ENCODE data around the gene CYFIP2.

DNA sequence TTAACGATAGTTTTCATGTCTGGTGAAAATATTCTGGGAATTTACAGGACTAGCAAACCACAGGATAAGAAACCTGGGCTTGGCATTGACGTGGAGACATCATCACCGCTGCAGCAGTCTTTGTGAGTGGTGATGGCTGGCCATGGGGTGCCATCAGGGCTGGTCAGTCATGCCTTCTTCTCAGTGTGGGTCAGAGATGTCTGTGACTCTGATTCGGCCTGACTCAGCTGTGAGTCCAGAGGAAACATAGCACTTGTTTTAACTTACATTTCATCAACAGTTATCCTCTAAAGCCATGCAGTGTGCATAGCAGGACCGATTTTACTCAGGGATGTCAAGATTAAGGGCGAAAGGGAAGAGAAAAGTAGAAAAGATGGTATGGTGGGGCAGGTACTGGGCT lies 33.2 kb upstream of the CYFIP2 start:
- TF ChIP-seq, protein P1, sequence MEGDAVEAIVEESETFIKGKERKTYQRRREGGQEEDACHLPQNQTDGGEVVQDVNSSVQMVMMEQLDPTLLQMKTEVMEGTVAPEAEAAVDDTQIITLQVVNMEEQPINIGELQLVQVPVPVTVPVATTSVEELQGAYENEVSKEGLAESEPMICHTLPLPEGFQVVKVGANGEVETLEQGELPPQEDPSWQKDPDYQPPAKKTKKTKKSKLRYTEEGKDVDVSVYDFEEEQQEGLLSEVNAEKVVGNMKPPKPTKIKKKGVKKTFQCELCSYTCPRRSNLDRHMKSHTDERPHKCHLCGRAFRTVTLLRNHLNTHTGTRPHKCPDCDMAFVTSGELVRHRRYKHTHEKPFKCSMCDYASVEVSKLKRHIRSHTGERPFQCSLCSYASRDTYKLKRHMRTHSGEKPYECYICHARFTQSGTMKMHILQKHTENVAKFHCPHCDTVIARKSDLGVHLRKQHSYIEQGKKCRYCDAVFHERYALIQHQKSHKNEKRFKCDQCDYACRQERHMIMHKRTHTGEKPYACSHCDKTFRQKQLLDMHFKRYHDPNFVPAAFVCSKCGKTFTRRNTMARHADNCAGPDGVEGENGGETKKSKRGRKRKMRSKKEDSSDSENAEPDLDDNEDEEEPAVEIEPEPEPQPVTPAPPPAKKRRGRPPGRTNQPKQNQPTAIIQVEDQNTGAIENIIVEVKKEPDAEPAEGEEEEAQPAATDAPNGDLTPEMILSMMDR (IDR thresholded peaks at IDR 0.05; ENCODE audit: control extremely low read depth in 1 of 3, insufficient read depth in 1 of 3, low read depth in 1 of 3, low read length in 3 of 3) = no peak
- TF ChIP-seq KDM5A (IDR thresholded peaks at IDR 0.05; ENCODE audit: low read length) (no peak), CBX5 (IDR thresholded peaks at IDR 0.05; ENCODE audit: low read depth, low read length) (no peak), CREB1 (IDR thresholded peaks at IDR 0.05) (no peak), POLR2A (IDR thresholded peaks at IDR 0.05; ENCODE audit: control extremely low read depth in 1 of 2, low read depth in 2 of 2, low read length in 2 of 2) (no peak), GABPA (IDR thresholded peaks at IDR 0.05; ENCODE audit: borderline replicate concordance, insufficient read depth, low read length) (no peak)
- TF ChIP-seq, protein P2, sequence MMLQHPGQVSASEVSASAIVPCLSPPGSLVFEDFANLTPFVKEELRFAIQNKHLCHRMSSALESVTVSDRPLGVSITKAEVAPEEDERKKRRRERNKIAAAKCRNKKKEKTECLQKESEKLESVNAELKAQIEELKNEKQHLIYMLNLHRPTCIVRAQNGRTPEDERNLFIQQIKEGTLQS (IDR thresholded peaks at IDR 0.05; ENCODE audit: insufficient read depth, low read depth, low read length) = no peak

All from H1 (cell line).